HG03025 (cell line): ENCODE results near the gene LCN10.
"Not testable (repeated sequence)": the region's sequence is repeated elsewhere in the genome, so short reads cannot be mapped to it uniquely, and the experiment has no call there.

Source experiments
- ATAC-seq: cut with Tn5 transposase; IDR thresholded peaks from one replicate; pipeline ENCODE4 v1.9.1; 2021; ENCODE audit warnings: mild to moderate bottlenecking, moderate library complexity; ENCODE audit not compliant: unreplicated experiment, low FRiP score

Gene LCN10

GRCh38 chr9:136755302-136756133 is 12.8 kb upstream of the LCN10 start:
- ATAC-seq = not testable (repeated sequence)

- ATAC-seq = no peak
These were observed 12.0 kb upstream of the LCN10 start for GRCh38 chr9:136754626-136755301.

DNA sequence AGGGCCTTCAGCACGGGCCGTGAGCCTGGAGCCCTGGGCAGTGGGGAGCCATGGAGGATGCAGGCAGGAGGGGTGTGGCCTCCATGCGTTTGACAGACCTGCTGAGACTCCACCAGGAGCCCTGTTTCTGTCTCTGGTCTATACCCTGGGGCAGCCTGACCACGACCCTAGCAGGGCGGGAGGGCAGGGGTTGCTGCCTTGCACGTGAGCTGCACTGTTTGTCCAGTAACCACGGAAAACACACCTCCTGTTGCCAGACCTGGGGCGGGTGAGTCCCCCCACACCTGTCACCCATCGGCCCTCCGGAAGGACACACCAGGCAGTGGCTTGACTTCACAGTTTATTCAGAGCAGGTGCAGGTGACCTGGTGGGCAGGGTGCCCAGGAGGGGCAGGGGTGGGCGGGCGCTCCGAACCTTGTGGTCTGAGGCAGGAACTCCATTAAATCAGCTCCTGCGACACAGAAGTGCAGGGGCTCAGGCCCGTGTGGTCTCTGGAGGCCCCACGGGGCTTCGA is 11.4 kb upstream of the LCN10 start:
- ATAC-seq = no peak

GRCh38 chr9:136753371-136754058 is 10.8 kb upstream of the LCN10 start:
- no peak for ATAC-seq

DNA sequence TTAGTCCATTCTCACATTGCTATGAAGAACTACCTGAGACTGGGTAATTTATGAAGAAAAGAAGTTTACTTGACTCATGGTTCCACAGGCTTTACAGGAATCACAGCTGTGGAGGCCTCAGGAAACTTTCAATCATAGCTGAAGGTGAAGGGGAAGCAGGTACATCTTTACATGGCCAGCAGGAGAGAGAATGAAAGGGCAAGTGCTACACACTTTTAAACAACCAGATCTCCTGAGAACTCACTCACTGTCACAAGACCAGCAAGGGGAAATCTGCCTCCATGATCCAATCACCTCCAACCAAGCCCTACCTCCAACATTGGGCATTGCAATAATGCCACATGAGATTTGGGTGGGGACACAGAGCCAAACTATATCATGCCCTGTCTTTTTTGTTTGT is 9.1 kb upstream of the LCN10 start:
- no peak for ATAC-seq

DNA sequence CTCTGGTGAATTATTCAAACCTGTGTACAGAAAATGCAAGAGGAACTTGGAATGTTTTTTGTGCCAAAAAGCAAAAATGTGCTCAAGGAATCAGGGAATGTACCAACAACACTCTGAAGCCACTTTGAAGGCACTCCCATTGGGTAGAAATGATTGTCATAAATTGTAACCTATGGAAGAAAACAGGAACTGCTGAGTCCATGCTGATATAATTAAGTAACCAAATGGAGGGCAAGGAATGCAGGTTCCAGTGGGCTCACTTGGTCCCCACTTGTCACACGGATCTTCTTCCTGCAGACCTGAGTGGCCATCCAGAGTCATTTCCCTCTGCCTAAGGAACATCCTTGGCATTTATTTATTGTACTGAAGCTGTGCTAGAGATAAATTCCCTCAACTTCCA is 8.5 kb upstream of the LCN10 start:
- ATAC-seq = no peak

DNA sequence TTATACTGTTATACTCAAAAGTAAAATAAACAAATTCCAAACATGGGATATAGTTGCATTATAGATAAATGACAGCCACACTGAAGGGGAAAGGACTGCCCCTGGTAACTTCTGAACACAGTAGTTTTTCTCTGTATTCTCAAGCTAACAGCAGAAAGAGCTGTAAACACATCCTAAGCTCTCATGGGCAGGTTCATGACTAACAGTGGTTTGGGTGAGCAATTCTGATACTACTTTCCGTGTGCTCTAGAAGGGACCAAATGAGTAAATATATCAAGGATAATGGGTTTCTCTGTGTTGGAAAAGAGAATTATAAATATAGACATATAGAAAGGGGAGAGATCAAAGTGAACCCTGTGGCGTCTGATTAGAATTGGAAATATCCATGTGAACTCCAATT is 7.8 kb upstream of the LCN10 start:
- ATAC-seq = no peak

GRCh38 chr9:136748666-136749611 is 6.2 kb upstream of the LCN10 start:
- ATAC-seq = no peak

DNA sequence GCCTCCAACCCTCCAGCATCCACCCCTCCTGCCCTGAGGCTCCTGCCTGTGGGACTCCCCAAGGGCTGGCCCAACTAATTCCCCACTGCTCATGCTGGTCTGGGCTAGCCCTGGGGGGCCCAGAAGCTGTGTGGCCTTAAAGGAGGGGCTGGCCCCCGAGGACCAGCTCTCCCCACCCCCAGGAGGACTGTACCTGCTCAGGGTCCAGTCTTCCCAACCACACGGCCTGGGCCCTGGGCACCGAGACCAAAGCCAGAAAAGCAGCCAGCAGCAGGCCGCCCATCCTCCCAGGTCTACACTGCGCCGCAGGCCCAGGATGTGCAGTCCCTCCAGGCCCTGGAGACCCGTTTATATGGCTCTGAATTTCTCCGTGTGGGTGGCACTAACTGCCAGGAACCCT is 5.5 kb upstream of the LCN10 start, which contains the start of gene LCN6:
LCN6 (minus strand) TSS at position 325 of the 400 bp plus-strand sequence; CDS start at position 283, 42 bp downstream.
- no peak for ATAC-seq

DNA sequence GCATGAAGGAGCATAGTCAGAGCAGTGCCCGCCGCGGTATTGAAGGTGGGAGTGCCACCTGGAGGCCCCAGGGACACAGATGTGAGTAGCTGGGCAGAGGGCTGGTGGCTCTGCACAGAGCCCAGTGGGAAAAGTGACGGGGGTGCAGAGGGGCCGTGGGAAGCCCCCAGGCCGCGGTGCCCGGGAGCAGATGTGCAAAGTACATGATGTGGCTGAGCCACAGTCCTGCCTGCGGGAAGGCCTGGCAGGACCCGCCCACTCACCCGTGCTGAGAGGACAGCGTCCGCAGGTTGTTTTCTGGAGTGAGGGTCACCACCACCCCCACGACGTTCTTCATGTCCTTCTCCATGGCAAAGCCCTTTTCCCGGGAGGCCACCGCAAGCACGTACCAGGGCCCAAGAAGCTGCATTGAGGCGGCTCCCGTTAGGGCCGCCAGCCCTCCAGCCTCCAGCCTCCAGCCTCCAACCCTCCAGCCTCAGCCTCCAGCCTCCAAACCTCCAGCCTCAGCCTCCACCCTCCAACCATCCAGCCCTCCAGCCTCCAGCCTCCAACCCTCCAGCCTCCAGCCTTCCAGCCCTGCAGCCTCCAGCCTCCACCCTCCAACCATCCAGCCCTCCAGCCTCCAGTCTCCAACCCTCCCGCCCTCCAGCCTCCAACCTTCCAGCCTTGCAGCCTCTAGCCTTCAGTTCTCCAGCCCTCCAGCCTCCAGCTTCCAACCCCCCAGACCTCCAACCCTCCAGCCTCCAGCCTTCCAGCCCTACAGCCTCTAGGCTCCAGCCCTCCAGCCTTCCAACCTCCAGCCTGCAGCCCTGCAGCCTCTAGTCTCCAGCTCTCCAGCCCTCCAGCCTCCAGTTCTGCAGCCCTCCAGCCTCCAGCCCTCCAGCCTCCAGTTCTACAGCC is 4.7 kb upstream of the LCN10 start:
- no peak for ATAC-seq

- ATAC-seq = no peak
These were observed 3.9 kb upstream of the LCN10 start for GRCh38 chr9:136746621-136747020.

DNA sequence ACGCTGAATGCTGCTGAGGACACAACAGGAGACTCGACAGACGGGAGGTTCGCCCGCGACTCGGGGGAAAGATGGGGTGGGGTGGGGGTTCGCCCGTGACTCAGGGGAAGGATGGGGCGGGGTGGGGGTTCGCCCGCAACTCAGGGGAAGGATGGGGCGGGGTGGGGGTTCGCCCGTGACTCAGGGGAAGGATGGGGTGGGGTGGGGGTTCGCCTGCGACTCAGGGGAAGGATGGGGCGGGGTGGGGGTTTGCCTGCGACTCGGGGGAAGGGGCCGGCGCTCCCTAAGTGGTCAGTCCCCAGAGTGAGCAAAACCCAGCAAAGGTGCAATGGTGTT is 3.4 kb upstream of the LCN10 start:
- ATAC-seq = no peak

DNA sequence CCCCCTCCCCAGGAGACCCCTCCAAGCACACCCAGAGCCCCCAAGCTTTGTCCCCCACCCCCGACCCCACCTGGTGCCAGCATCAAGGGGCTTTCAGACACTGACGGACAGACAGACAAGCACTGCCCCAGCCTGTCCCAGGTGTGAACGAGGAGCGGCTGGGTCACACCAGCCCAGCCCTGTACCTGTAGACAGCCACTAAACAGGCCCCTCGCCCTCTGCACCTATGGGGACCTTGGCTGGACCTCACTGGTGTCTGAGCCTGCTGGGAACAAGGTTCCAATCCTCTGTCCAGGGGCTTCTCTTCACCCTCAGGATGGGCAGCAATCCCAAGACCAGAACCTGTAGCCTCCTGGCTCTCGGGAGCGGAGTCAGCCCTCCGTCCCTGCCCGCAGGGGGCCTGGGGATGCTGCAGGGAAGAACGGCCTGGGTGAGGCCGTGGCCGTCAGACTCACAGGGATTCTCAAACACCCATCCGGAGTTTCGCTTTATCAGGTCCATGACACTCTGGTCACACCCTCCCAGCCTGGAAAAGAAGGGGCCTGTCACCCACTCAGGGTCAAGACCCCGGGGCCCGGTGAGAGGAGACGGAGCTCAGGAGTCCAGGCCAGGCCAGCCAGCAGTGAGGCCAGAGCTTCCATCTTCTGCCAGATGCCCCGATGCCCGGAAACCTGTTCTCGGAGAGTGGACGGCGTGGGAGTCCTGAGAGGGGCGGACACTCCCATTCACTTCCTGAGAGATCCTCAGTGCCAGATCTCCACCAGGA is 2.8 kb upstream of the LCN10 start:
- no peak for ATAC-seq

GRCh38 chr9:136744773-136745172 is 2.0 kb upstream of the LCN10 start:
- no peak for ATAC-seq

DNA sequence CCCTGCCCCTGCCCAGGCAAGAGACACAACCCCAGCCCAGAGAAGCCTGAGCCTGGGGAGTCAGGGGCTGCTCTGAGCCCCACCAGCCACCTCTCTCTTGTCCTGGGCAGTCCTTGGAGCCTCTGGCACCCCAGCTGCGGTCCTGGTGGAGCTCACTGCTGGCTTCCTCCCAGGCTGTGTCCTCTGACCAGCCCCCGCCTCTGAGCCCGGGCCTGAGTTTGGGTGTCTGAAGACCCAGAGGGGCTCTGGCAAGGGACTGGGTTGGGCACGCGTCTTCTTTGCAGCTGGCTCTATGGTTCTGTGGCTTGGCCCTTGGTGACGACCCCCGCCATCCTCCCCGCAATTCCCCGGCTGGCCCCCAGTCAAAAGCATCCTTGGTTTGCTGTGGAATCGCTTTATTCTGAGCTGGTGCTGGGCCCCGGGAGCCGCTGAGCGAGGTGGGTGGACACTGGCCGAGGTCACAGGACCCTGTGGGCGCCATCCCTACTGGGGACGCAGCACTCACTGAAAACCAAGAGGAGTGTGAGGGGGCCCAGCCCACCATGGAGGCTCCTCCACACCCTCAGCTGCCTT is 985 bp upstream of the LCN10 start:
- no peak for ATAC-seq

GRCh38 chr9:136741883-136742571 is 713 bp downstream of the LCN10 start:
- no peak for ATAC-seq
